Activated naive CD8-positive, alpha-beta T cell (primary cell): Measurements from ENCODE around the gene VPS4B.

ENCODE experiments used
- H3K27ac Mint-ChIP-seq: one replicate; pipeline ENCODE4 v1.8.0; 2021; ENCODE audit warnings: mixed read lengths
- H3K27me3 Mint-ChIP-seq: one replicate; pipeline ENCODE4 v1.8.0; 2021; ENCODE audit warnings: mixed read lengths
- H3K36me3 Mint-ChIP-seq: one replicate; pipeline ENCODE4 v1.8.0; 2021; ENCODE audit warnings: mixed read lengths
- H3K4me1 Mint-ChIP-seq: one replicate; pipeline ENCODE4 v1.8.0; 2021; ENCODE audit warnings: low read depth, mixed read lengths
- H3K4me3 Mint-ChIP-seq: one replicate; pipeline ENCODE4 v1.8.0; 2021; ENCODE audit warnings: mild to moderate bottlenecking, mixed read lengths
- H3K9me3 Mint-ChIP-seq: one replicate; pipeline ENCODE4 v1.8.0; 2021; ENCODE audit warnings: low read depth, mixed read lengths

The VPS4B gene

DNA sequence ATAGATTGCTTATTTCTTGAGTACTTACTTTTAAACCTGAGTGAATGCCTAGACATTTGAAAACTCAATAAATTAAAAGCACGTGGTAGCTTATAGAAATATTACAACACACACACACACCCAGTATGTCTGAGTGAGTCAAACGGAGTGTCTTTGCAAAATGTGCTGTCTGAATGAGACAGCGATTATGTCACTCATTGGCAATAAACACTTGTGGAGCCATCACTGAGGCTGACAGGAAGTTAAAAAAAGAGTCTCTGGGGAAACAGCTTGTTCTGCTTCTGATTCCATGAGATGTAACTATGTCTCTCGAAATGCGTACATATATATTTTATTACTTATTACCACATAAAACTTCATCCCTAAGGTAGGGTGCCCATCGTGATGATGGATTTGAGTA, 22.3 kb upstream of the VPS4B start:
- H3K27ac Mint-ChIP-seq: no peak overlapping the region
- no peaks in the 10 kb centered on the region for H3K36me3 Mint-ChIP-seq
- H3K9me3 Mint-ChIP-seq: no peaks in the 10 kb centered on the region
- no peaks in the 10 kb centered on the region for H3K4me1 Mint-ChIP-seq
- no peaks in the 10 kb centered on the region for H3K27me3 Mint-ChIP-seq
- no peak overlapping the region for H3K4me3 Mint-ChIP-seq

DNA sequence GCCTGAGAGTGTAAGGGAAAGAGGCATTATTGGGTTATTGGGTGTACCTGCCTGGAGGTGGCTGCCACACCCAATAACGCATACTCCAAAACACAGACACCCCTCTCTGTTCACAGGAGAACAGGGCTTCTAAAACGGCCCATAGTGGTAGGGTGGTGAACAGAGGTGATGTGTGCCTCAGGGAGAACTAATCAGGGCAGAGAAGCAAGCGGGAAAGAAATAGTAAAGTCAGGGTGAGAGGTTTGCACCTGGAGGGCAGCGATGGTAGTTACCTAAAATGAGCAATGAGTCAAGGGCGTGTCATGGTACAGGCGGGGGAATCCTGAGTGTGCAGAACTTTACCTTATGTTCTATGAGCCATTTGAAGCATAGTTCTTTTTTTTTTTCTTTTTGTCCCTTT, 21.6 kb upstream of the VPS4B start:
- Mint-ChIP-seq H3K27me3 (no peaks in the 10 kb centered on the region), H3K36me3 (no peaks in the 10 kb centered on the region), H3K4me1 (peaks cover 1% of the 10 kb centered on the region), H3K9me3 (no peaks in the 10 kb centered on the region), H3K27ac (no peak overlapping the region), H3K4me3 (no peak overlapping the region)

DNA sequence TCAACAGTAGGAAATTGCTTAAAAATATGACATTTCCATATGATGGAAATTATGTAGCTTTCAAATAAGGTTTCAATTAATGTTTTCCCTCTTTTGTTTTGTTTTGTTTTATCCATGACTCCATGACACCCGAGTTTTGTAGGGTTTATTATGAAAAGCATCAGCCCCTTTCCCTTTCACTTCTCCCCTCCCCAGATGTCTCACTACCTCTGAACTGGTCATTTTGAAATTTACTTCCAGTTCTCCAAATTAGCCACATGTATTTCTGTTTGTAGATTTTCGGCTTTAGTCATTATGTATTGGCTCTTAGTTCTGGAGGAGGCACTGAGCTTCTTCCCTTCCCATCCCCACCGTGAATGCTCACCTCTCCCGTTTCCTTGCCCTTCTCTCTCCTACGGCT, 18.6 kb upstream of the VPS4B start:
- no peak overlapping the region for H3K27ac Mint-ChIP-seq
- peaks cover 1% of the 10 kb centered on the region for H3K4me1 Mint-ChIP-seq
- H3K27me3 Mint-ChIP-seq: no peaks in the 10 kb centered on the region
- H3K36me3 Mint-ChIP-seq: no peaks in the 10 kb centered on the region
- no peak overlapping the region for H3K4me3 Mint-ChIP-seq
- H3K9me3 Mint-ChIP-seq: no peaks in the 10 kb centered on the region

DNA sequence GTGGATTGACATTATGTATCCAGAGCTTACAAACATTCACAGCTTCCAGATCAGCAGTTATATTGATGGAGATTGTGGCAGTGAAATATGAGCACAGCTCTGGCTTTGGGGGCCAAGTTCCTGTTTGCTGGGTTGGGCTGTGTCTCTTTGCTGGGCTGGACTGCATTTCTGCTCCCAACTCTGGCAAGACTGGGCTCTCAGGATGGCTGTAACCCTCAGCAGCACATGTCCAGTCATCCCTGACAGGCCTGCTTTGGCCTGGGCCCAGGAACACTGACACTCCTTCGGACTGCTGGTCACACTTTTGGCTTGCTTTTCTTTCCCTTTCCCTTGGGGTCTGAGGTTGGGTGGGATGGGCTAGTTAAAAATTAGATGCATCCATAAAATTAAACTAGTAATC, 17.9 kb upstream of the VPS4B start:
- no peaks in the 10 kb centered on the region for H3K9me3 Mint-ChIP-seq
- no peak overlapping the region for H3K27ac Mint-ChIP-seq
- H3K4me1 Mint-ChIP-seq: peaks cover 1% of the 10 kb centered on the region
- H3K27me3 Mint-ChIP-seq: no peaks in the 10 kb centered on the region
- no peak overlapping the region for H3K4me3 Mint-ChIP-seq
- no peaks in the 10 kb centered on the region for H3K36me3 Mint-ChIP-seq

DNA sequence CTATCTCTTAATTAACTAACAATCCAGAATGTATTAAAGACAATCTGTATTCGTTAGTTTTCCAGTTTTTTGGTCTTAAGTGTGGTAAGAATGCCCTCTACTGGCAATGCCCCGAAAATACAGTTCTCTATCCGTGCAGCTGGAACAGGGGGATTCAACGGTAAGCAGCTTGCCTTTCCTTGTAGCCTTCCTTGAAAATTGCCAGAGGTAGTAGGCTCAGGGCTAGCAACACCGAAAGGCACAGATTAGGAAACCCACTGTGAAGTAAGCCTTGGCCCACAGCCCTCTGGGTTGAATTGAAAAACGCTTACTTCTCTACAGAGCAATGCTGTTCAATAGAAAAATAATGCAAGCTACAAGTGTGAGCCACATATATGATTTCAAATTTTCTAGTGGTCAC, 17.1 kb upstream of the VPS4B start:
- Mint-ChIP-seq H3K4me3 (no peak overlapping the region), H3K27me3 (no peaks in the 10 kb centered on the region), H3K36me3 (no peaks in the 10 kb centered on the region), H3K9me3 (no peaks in the 10 kb centered on the region), H3K27ac (no peak overlapping the region), H3K4me1 (peaks cover 1% of the 10 kb centered on the region)

DNA sequence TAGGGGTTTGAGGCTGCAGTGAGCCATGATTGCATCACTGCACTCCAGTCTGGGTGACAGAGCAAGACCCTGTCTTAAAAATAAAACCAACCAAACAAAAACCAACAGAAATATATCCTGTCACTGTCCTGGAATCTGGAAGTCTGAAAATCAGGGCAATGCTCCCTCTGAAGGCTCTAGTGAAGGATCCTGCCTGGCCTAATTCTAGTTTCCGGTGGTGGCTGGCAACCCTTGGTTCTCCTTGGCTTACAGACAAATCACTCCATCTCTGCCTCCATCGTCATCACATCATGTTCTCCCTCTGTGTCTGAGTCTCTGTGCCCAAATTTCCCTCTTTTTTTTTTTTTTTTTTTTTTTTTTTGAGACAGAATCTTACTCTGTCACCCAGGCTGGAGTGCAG, 15.9 kb upstream of the VPS4B start:
- peaks cover 1% of the 10 kb centered on the region for H3K4me1 Mint-ChIP-seq
- H3K9me3 Mint-ChIP-seq: no peaks in the 10 kb centered on the region
- no peaks in the 10 kb centered on the region for H3K36me3 Mint-ChIP-seq
- H3K27ac Mint-ChIP-seq: no peak overlapping the region
- no peak overlapping the region for H3K4me3 Mint-ChIP-seq
- no peaks in the 10 kb centered on the region for H3K27me3 Mint-ChIP-seq

DNA sequence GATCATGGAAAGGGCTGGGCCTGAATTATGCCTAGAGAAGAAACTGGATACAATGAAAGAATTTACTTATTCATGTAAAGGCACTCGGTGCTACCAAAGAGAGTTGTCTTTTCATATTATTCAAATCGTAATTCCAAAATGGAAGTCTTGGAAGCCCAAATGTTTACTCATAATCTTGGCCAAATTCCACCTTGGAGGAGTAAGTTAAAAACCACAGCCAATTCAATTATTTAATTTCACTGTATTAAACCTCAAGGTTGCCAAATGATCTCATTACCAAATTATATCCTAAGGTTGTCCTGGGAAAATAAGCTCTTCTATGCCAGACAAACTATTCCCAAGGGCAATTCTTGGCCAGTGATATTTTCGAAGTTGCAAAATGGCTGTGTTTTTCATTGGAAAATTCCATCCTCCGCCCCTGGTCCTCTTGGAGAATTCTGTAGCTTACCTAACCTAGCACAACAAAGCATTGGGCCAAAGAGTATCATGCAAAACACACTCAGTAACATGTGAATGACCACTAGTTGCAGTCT, 11.1 kb upstream of the VPS4B start:
- Mint-ChIP-seq H3K27me3 (peaks cover 3% of the 10 kb centered on the region), H3K36me3 (no peaks in the 10 kb centered on the region), H3K27ac (no peak overlapping the region), H3K4me1 (no peaks in the 10 kb centered on the region), H3K4me3 (no peak overlapping the region), H3K9me3 (no peaks in the 10 kb centered on the region)

DNA sequence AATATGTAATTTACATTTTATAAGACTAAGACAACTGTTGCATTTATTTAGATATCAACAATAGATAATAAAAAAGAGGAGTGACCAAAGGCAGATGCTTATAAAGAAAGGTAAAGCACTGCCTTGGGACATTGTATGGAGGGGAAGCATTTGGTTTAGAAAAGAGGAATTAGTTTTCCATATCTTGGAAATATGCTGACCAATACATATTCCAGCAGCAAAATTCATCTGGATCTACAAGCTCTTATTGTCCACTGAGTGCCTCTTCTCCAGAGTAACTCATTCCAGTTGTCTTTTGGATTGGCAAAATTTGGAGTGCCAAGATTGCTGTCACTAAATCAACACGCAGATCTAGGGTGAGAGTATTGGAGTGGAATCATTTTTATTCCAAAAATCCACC, 8.9 kb upstream of the VPS4B start:
- Mint-ChIP-seq H3K36me3 (no peaks in the 10 kb centered on the region), H3K27me3 (peaks cover 3% of the 10 kb centered on the region), H3K27ac (no peak overlapping the region), H3K4me3 (no peak overlapping the region), H3K9me3 (no peaks in the 10 kb centered on the region), H3K4me1 (no peaks in the 10 kb centered on the region)

DNA sequence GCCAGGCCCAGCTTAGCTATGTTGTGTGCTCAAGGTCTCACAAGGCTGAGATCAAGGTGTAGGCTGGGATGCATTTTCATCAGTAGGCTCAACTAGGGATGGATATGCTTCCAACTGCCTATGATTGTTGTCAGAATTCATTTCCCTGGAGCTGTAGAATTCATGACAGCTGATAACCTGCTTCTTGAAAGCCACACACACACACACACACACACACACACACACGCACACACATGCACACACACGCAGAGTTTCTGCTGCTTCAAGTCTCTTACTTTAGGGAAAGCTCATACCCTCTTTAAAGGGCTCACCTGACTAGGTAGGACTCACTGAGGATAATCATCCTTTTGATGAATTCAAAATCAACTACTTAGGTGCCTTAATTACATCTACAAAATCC, 8.2 kb upstream of the VPS4B start:
- no peaks in the 10 kb centered on the region for H3K4me1 Mint-ChIP-seq
- peaks cover 3% of the 10 kb centered on the region for H3K27me3 Mint-ChIP-seq
- no peak overlapping the region for H3K4me3 Mint-ChIP-seq
- no peak overlapping the region for H3K27ac Mint-ChIP-seq
- H3K9me3 Mint-ChIP-seq: no peaks in the 10 kb centered on the region
- no peaks in the 10 kb centered on the region for H3K36me3 Mint-ChIP-seq

DNA sequence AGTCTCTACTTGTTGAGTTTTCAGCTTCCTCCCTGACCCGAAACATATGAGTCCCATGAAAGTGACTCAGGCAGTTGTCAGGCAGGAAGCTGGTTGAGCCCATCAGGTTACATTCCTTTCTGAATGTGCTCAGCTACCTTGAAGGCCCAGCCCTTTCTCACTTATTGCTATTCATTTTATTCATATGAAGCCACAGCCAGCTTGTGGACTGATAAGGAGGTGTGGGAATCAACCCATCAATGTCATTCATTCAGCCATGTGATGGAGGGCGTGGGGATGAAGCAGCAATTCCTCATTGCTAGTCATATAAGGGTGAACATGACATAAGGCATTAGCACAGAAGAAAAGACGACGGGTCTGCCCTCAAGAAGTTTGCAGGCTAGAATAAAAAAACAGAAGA, 5.3 kb upstream of the VPS4B start:
- no peak overlapping the region for H3K4me3 Mint-ChIP-seq
- H3K27ac Mint-ChIP-seq: no peak overlapping the region
- H3K9me3 Mint-ChIP-seq: no peaks in the 10 kb centered on the region
- H3K36me3 Mint-ChIP-seq: peaks cover 2% of the 10 kb centered on the region
- H3K27me3 Mint-ChIP-seq: peaks cover 3% of the 10 kb centered on the region
- peaks cover 11% of the 10 kb centered on the region for H3K4me1 Mint-ChIP-seq

DNA sequence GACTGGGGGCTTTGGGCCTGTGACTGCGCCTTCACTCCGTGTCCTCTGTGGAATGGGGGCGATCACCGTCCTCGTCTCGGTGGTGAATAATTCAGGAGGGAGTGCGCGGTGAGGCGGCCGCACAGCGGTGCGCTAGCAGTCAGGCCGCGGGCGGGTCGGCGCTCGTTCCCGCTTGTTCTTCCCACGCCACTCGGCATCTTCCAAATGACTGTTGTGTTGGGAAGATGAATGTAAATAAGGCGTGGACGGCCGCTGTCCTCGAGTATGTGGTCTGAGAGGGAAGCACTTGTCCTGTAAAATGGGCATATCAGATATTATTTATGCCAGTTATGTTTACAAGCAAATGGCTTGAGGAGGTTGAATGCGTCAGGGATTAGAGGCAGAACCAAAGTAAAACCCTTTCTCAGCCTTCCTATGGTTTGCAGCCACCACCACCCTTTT, 608 bp upstream of the VPS4B start:
- Mint-ChIP-seq H3K4me3 (peak overlapping the region; percentile 94), H3K27ac (peak overlapping the region; percentile 93), H3K4me1 (peaks cover 37% of the 10 kb centered on the region), H3K27me3 (no peaks in the 10 kb centered on the region), H3K9me3 (no peaks in the 10 kb centered on the region), H3K36me3 (peaks cover 5% of the 10 kb centered on the region)

DNA sequence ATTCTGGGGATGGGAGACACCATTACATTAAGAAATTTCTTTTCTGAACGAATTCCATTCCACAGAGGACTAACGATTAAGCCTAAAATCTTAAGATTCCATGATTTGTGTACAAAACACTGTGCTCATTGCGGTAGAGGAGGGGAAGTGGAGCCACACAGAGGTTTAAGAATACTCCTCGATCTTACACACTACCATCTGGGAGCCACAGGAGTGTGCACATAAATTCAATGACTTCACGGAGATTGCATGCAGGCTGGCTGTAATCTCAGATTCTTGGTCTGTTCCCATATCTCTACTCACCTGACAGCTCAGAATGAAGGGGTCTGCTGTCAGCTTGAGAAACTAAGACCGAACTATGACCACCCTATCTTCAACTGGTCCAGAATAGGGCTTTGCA, 762 bp downstream of the VPS4B start:
- peak overlapping the region; percentile 93 for H3K27ac Mint-ChIP-seq
- H3K4me3 Mint-ChIP-seq: peak overlapping the region; percentile 94
- no peaks in the 10 kb centered on the region for H3K9me3 Mint-ChIP-seq
- H3K36me3 Mint-ChIP-seq: peaks cover 5% of the 10 kb centered on the region
- peaks cover 37% of the 10 kb centered on the region for H3K4me1 Mint-ChIP-seq
- no peaks in the 10 kb centered on the region for H3K27me3 Mint-ChIP-seq

DNA sequence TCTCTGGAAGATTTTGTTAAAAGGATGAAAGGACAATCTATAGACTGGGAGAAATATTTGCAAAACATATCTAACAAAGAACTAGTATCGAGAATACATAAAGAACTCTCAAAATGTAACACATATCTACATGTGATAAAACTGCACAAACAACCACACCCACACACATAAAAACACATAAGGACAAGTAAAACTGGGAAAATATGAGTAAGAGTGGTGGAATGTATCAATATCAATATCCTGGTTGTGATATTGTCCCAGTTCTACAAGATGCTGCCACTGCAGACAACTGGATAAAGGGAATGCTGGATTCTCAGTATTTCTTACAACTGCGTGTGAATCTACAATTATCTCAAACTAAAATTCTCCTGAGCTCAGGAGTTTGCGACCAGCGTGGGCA, 9.3 kb downstream of the VPS4B start:
- Mint-ChIP-seq H3K4me1 (peaks cover 53% of the 10 kb centered on the region), H3K27me3 (no peaks in the 10 kb centered on the region), H3K36me3 (peaks cover 15% of the 10 kb centered on the region), H3K27ac (peak overlapping the region; percentile 73), H3K4me3 (no peak overlapping the region), H3K9me3 (no peaks in the 10 kb centered on the region)

DNA sequence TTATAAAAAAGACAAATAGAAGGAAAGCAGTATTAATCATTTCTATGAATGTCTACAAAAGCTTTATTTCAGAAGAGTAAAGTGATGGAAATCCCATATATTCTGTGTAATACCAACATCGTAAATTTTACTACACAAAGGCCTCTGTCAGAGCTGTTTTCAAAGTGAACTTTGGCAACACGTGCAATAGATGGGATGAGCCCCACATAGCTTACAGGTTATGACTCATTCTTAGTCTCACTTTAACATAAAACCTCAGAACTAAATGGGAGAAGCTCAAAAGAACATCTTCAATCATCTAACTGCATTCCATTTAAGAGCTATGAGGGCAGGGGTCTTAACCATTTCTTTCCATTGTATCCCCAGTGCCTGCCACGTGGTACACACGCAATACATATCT, 11.5 kb downstream of the VPS4B start:
- H3K27ac Mint-ChIP-seq: peak overlapping the region; percentile 36
- H3K9me3 Mint-ChIP-seq: no peaks in the 10 kb centered on the region
- H3K4me1 Mint-ChIP-seq: peaks cover 60% of the 10 kb centered on the region
- H3K27me3 Mint-ChIP-seq: no peaks in the 10 kb centered on the region
- H3K4me3 Mint-ChIP-seq: no peak overlapping the region
- H3K36me3 Mint-ChIP-seq: peaks cover 21% of the 10 kb centered on the region

DNA sequence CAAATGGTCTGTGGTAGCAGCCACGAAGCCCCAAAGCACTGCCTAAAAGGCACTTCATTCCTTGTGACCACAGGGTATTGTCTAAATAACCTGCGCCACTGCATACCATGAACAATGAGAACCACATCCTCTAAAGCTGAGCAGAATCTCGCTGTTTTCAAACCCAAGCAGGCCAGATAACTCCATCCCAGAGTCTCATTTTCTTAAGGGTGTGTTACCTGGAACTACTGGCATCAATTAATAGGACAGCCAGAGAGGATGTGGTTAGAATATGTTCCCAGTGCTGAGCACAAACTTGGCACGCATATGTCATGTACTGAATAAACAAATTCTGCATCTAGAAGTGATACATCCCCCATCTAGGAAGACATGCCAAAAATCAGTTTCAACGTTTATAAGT, 13.0 kb downstream of the VPS4B start:
- Mint-ChIP-seq H3K4me1 (peaks cover 51% of the 10 kb centered on the region), H3K9me3 (no peaks in the 10 kb centered on the region), H3K27ac (peak overlapping the region; percentile 75), H3K4me3 (no peak overlapping the region), H3K27me3 (no peaks in the 10 kb centered on the region), H3K36me3 (peaks cover 18% of the 10 kb centered on the region)

DNA sequence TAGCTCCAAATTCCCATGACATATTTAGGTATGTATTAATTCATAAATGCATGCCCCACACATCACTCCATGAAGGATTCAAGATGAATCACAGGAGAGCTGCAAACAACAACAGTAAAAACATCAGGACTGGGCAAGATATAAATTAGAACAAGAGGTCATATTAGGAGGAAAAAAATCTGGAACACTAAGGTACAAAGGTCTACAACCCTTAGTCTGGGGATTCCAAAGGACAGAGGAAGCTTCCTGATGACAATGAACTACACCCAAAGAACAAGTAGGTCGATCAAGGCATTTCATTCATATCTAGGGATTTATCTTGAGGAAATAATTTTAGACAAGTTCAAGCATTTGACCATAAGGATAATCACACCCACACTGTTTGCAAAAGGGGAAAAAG, 14.5 kb downstream of the VPS4B start:
- H3K27ac Mint-ChIP-seq: peak overlapping the region; percentile 56
- H3K4me1 Mint-ChIP-seq: peaks cover 41% of the 10 kb centered on the region
- H3K4me3 Mint-ChIP-seq: no peak overlapping the region
- peaks cover 20% of the 10 kb centered on the region for H3K36me3 Mint-ChIP-seq
- no peaks in the 10 kb centered on the region for H3K27me3 Mint-ChIP-seq
- no peaks in the 10 kb centered on the region for H3K9me3 Mint-ChIP-seq
